ENCODE data around the gene MTCH2.

GRCh38 chr11:47571895-47572294, 70.5 kb downstream of the MTCH2 start:
- TF ChIP-seq, protein P1, sequence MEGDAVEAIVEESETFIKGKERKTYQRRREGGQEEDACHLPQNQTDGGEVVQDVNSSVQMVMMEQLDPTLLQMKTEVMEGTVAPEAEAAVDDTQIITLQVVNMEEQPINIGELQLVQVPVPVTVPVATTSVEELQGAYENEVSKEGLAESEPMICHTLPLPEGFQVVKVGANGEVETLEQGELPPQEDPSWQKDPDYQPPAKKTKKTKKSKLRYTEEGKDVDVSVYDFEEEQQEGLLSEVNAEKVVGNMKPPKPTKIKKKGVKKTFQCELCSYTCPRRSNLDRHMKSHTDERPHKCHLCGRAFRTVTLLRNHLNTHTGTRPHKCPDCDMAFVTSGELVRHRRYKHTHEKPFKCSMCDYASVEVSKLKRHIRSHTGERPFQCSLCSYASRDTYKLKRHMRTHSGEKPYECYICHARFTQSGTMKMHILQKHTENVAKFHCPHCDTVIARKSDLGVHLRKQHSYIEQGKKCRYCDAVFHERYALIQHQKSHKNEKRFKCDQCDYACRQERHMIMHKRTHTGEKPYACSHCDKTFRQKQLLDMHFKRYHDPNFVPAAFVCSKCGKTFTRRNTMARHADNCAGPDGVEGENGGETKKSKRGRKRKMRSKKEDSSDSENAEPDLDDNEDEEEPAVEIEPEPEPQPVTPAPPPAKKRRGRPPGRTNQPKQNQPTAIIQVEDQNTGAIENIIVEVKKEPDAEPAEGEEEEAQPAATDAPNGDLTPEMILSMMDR (conservative IDR thresholded peaks at IDR 0.05; ENCODE audit: low read length) = no peak
- no peak for TF ChIP-seq EZH2phosphoT487 (IDR thresholded peaks at IDR 0.05; ENCODE audit: borderline replicate concordance)

Measured in Loucy (cell line).